ENCODE measurements around the gene RNMT.
"Not testable (repeated sequence)": the region's sequence is repeated elsewhere in the genome, so short reads cannot be mapped to it uniquely, and the experiment has no call there.

RNMT gene
- total RNA-seq, result 91.7 to 121 (median 94.8) reads per million in 4 experiments

- DNase-seq, result peak; percentile 91
Observed at GRCh38 chr18:13726232-13726971, at the start of gene RNMT, which contains the start of gene FAM210A. Gene RNMT (plus strand): TSS chr18:13726673. CDS start chr18:13731518, 4,845 bp downstream. Gene FAM210A (minus strand): TSS chr18:13726558. CDS start chr18:13682077, 44,481 bp downstream.

GRCh38 chr18:13677350-13677749 lies 49.1 kb upstream of the RNMT start:
- not testable (repeated sequence) for DNase-seq

- no peak for DNase-seq
Observed at GRCh38 chr18:13680612-13681011, 45.9 kb upstream of the RNMT start.

GRCh38 chr18:13681701-13682100 lies 44.8 kb upstream of the RNMT start:
- no peak for DNase-seq

- DNase-seq, result no peak
Observed at GRCh38 chr18:13684546-13684945, 41.9 kb upstream of the RNMT start.

GRCh38 chr18:13688191-13689136 lies 38.0 kb upstream of the RNMT start:
- DNase-seq, result no peak

GRCh38 chr18:13690060-13690459 lies 36.4 kb upstream of the RNMT start:
- not testable (repeated sequence) for DNase-seq

- not testable (repeated sequence) for DNase-seq
Observed at GRCh38 chr18:13695337-13695736, 31.1 kb upstream of the RNMT start.

- DNase-seq, result no peak
Observed at GRCh38 chr18:13696961-13697360, 29.5 kb upstream of the RNMT start.

GRCh38 chr18:13700153-13700552 lies 26.3 kb upstream of the RNMT start:
- DNase-seq, result no peak

- DNase-seq, result no peak
Observed at GRCh38 chr18:13703899-13704298, 22.6 kb upstream of the RNMT start.

- no peak for DNase-seq
Observed at GRCh38 chr18:13710414-13710831, 16.1 kb upstream of the RNMT start.

GRCh38 chr18:13712400-13713131 lies 13.9 kb upstream of the RNMT start:
- no peak for DNase-seq

- DNase-seq, result no peak
Observed at GRCh38 chr18:13713455-13714055, 12.9 kb upstream of the RNMT start.

GRCh38 chr18:13715330-13715729 lies 11.1 kb upstream of the RNMT start:
- DNase-seq, result no peak

GRCh38 chr18:13716916-13717315 lies 9.6 kb upstream of the RNMT start:
- DNase-seq, result no peak

- no peak for DNase-seq
Observed at GRCh38 chr18:13720123-13720522, 6.3 kb upstream of the RNMT start.

- DNase-seq, result no peak
Observed at GRCh38 chr18:13720847-13721246, 5.6 kb upstream of the RNMT start.

GRCh38 chr18:13725566-13726231 lies 774 bp upstream of the RNMT start:
- no peak for DNase-seq

- DNase-seq, result no peak
Observed at GRCh38 chr18:13726972-13727331, 479 bp downstream of the RNMT start.

- DNase-seq, result no peak
Observed at GRCh38 chr18:13730481-13730880, 4.0 kb downstream of the RNMT start.

GRCh38 chr18:13735681-13736080 lies 9.2 kb downstream of the RNMT start:
- DNase-seq, result no peak

Measured in effector CD8-positive, alpha-beta T cell (primary cell).